Duodenal mucosa (tissue), 2 donors: ENCODE data around the gene NT5E.

Experiments used
- H3K27ac ChIP-seq: one replicate; pipeline ENCODE4 v1.7.0; 2013; ENCODE audit warnings: low read depth, low read length
- H3K27me3 ChIP-seq, 2 donors: one replicate each; pipeline ENCODE4 v1.7.0; 2013; ENCODE audit warnings: low read length in 2 of 2, control low read depth in 1 of 2; ENCODE audit not compliant: insufficient read depth in 2 of 2, control insufficient read depth in 1 of 2
- H3K36me3 ChIP-seq, 2 donors: one replicate each; pipeline ENCODE4 v1.7.0; 2013; ENCODE audit warnings: low read length in 2 of 2, control low read depth in 1 of 2; ENCODE audit not compliant: insufficient read depth in 2 of 2, control insufficient read depth in 1 of 2
- H3K4me1 ChIP-seq, 2 donors: one replicate each; pipeline ENCODE4 v1.7.0; 2013; ENCODE audit warnings: low read length in 2 of 2, control low read depth in 1 of 2; ENCODE audit not compliant: insufficient read depth in 2 of 2, control insufficient read depth in 1 of 2
- H3K4me3 ChIP-seq, 2 donors: one replicate each; pipeline ENCODE4 v1.7.0; 2013; ENCODE audit warnings: low read length in 2 of 2, low read depth in 1 of 2
- H3K9ac ChIP-seq, 2 donors: one replicate each; pipeline ENCODE4 v1.7.0; 2013; ENCODE audit warnings: low read length in 2 of 2, low read depth in 1 of 2
- H3K9me3 ChIP-seq, 2 donors: one replicate each; pipeline ENCODE4 v1.7.0; 2013; ENCODE audit warnings: low read length in 2 of 2, control low read depth in 1 of 2; ENCODE audit not compliant: control insufficient read depth in 1 of 2

The NT5E gene

DNA sequence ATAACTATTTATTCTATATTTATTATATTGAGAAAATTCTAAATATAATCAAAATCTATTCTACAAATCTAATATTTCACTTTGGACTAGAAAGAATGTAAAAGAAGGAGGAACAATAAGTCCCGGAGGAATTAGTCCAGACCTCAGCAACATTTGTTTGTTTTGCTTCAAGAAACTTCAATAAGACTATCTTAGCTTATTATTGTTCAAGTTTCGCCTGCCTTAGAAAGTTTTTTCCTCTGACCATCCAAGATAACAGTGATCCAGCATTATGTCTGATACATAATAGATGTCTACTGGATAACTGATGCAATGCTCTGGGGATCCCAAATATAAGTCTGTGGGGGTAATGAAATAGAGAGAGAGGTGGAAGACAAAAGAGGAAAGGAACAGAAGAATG, 28.7 kb upstream of the NT5E start:
- no peak overlapping the region for H3K27ac ChIP-seq
- H3K4me3 ChIP-seq, result no peak overlapping the region
- H3K27me3 ChIP-seq, result no peaks in the 10 kb centered on the region
- H3K9ac ChIP-seq, result no peak overlapping the region
- H3K9me3 ChIP-seq, result peaks cover 0 to 2% of the 10 kb centered on the region in 2 donors
- no peaks in the 10 kb centered on the region for H3K36me3 ChIP-seq
- H3K4me1 ChIP-seq, result no peaks in the 10 kb centered on the region

DNA sequence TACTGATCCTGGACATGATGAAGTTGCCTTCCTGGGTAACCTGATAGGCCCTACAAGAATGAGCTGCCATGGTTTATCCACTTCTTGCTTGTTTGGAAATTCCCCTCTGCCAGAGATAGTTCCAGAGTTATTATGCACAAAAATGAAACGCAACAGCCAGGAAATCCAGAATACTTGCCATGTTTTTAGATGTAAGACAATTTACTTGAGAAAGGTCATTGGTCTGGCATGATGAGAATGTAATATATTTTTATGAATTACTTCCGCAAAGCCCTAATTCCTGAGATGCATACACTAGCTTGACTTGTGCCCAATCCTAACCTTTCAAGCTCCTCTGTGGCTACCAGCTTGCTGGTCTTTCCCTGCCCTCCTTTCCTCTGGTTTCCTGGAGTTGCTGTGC, 27.9 kb upstream of the NT5E start:
- H3K9ac ChIP-seq, result no peak overlapping the region
- H3K27me3 ChIP-seq, result no peaks in the 10 kb centered on the region
- peaks cover 0 to 2% of the 10 kb centered on the region in 2 donors for H3K9me3 ChIP-seq
- H3K36me3 ChIP-seq, result no peaks in the 10 kb centered on the region
- no peak overlapping the region for H3K4me3 ChIP-seq
- H3K4me1 ChIP-seq, result no peaks in the 10 kb centered on the region
- no peak overlapping the region for H3K27ac ChIP-seq

DNA sequence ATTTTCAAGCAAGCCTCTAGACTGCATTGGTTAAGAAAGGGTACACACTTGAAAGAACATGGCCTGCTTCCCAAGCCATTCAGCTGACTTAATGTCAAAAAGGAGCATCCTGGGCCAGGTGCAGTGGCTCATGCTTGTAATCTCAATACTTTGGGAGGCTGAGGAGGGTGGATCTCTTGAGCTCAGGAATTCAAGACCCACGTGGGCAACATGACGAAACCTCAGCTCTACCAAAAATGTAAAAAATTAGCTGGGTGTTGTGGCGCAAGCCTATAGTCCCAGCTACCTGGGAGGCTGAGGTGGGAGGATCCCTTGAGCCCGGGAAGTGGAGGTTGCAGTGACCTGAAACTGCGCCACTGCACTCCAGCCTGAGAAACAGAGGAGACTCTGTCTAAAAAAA, 26.9 kb upstream of the NT5E start:
- no peak overlapping the region for H3K4me3 ChIP-seq
- H3K27ac ChIP-seq, result no peak overlapping the region
- H3K27me3 ChIP-seq, result no peaks in the 10 kb centered on the region
- H3K9me3 ChIP-seq, result peaks cover 0 to 2% of the 10 kb centered on the region in 2 donors
- H3K36me3 ChIP-seq, result no peaks in the 10 kb centered on the region
- no peak overlapping the region for H3K9ac ChIP-seq
- no peaks in the 10 kb centered on the region for H3K4me1 ChIP-seq

GRCh38 chr6:85424981-85425380, 24.9 kb upstream of the NT5E start:
- H3K9me3 ChIP-seq, result peaks cover 0 to 2% of the 10 kb centered on the region in 2 donors
- H3K27me3 ChIP-seq, result no peaks in the 10 kb centered on the region
- H3K27ac ChIP-seq, result no peak overlapping the region
- H3K4me1 ChIP-seq, result no peaks in the 10 kb centered on the region
- H3K36me3 ChIP-seq, result no peaks in the 10 kb centered on the region
- no peak overlapping the region for H3K4me3 ChIP-seq
- no peak overlapping the region for H3K9ac ChIP-seq

DNA sequence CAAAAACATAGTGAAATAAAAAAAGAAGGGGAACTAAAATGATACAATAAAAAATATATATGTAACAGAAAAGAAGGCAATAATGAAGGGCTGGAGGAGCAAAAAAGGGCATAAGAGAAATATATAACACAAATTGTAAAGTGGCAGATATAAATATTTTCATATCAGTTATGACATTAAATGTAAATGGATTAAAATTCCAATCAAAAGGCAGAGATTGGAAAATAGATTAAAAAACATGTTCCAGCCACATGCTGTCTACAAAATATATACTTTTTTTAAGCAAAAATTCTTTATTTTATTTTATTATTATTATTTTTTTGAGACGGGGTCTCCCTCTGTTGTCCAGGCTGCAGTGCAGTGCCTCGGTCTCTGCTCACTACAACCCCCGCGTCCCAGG, 23.9 kb upstream of the NT5E start:
- Histone ChIP-seq H3K9ac (no peak overlapping the region), H3K27ac (no peak overlapping the region), H3K27me3 (no peaks in the 10 kb centered on the region), H3K4me1 (no peaks in the 10 kb centered on the region), H3K4me3 (no peak overlapping the region), H3K36me3 (no peaks in the 10 kb centered on the region), H3K9me3 (peaks cover 0 to 2% of the 10 kb centered on the region in 2 donors)

GRCh38 chr6:85428486-85428885, 21.4 kb upstream of the NT5E start:
- H3K4me1 ChIP-seq, result no peaks in the 10 kb centered on the region
- H3K4me3 ChIP-seq, result no peak overlapping the region
- H3K9ac ChIP-seq, result no peak overlapping the region
- H3K36me3 ChIP-seq, result no peaks in the 10 kb centered on the region
- H3K27me3 ChIP-seq, result no peaks in the 10 kb centered on the region
- no peak overlapping the region for H3K27ac ChIP-seq
- peaks cover 0 to 2% of the 10 kb centered on the region in 2 donors for H3K9me3 ChIP-seq

- Histone ChIP-seq H3K4me1 (no peaks in the 10 kb centered on the region), H3K9me3 (peaks cover 0 to 2% of the 10 kb centered on the region in 2 donors), H3K36me3 (no peaks in the 10 kb centered on the region), H3K27ac (no peak overlapping the region), H3K4me3 (no peak overlapping the region), H3K9ac (no peak overlapping the region), H3K27me3 (no peaks in the 10 kb centered on the region)
Measured at GRCh38 chr6:85429346-85429745, 20.5 kb upstream of the NT5E start.

- no peaks in the 10 kb centered on the region for H3K36me3 ChIP-seq
Measured at GRCh38 chr6:85431271-85431670, 18.6 kb upstream of the NT5E start.

DNA sequence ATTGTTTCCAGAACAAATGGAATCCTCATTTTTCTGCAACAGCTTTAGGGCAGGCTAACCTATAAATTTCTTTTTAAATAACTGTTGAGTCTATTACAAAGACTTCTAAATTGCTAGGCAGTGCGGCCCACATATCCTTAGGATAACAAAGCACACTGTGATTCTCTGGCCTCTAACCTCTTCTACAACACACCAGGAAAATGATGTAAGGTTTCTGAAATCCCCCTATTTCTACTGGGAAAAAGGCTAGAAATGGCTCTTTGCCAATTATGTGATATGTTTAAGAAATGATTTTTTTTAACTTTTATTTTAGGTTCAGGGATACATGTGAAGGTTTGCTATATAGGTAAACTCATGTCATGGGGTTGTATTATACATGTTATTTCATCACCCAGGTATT, 17.3 kb upstream of the NT5E start:
- H3K27me3 ChIP-seq, result no peaks in the 10 kb centered on the region

More at GRCh38 chr6:85431271-85431670, 18.6 kb upstream of the NT5E start:
- Histone ChIP-seq H3K4me1 (no peaks in the 10 kb centered on the region), H3K9ac (no peak overlapping the region), H3K9me3 (no peaks in the 10 kb centered on the region), H3K27me3 (no peaks in the 10 kb centered on the region), H3K4me3 (no peak overlapping the region), H3K27ac (no peak overlapping the region)

DNA sequence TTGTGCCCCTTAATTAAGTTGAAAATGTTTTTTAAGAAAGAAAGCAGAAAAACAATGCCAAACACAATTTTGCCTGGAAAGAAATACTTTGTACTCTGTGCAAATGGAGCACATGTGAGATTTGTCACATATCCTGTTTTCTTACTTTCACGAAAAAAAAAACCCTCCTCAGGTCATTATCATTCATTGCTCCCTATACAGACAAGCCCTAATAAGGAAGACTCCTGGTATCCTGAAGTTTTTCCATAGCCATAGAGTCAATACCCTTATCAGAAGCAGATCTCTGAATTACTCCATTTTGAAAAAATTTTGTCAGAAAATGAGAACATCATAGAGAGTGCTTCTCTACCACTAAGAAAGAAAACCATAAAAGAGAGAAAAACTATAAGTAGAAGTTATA, 14.0 kb upstream of the NT5E start:
- H3K9me3 ChIP-seq, result no peaks in the 10 kb centered on the region
- H3K4me1 ChIP-seq, result no peaks in the 10 kb centered on the region
- H3K9ac ChIP-seq, result no peak overlapping the region
- H3K4me3 ChIP-seq, result no peak overlapping the region
- no peaks in the 10 kb centered on the region for H3K27me3 ChIP-seq
- H3K27ac ChIP-seq, result no peak overlapping the region
- H3K36me3 ChIP-seq, result no peaks in the 10 kb centered on the region

More for the DNA sequence above, 17.3 kb upstream of the NT5E start:
- no peak overlapping the region for H3K4me3 ChIP-seq
- no peaks in the 10 kb centered on the region for H3K4me1 ChIP-seq
- H3K27ac ChIP-seq, result no peak overlapping the region
- no peak overlapping the region for H3K9ac ChIP-seq
- H3K9me3 ChIP-seq, result no peaks in the 10 kb centered on the region
- no peaks in the 10 kb centered on the region for H3K36me3 ChIP-seq

DNA sequence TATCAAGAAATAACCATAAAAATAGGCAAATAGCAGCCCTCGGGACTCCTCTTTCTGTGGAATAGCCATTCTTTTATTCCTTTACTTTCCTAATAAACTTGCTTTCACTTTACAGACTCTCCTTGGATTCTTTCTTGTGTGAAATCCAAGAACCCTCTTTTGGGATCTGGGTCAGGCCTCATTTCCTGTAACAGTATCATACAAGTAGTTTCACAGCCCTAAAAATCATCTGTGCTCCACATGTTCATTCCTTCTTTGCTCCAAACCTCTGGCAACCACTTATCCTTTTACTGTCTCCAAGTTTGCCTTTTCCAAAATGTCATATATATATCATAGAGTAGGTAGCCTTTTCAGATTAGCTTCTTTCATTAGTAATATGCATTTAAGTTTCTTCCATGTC, 13.5 kb upstream of the NT5E start:
- H3K4me3 ChIP-seq, result no peak overlapping the region
- H3K9ac ChIP-seq, result no peak overlapping the region
- H3K9me3 ChIP-seq, result no peaks in the 10 kb centered on the region
- no peaks in the 10 kb centered on the region for H3K36me3 ChIP-seq
- H3K27ac ChIP-seq, result no peak overlapping the region
- H3K27me3 ChIP-seq, result no peaks in the 10 kb centered on the region
- no peaks in the 10 kb centered on the region for H3K4me1 ChIP-seq
